Skeletal muscle cell (primary cell): ENCODE results near the gene CDA.

ENCODE experiments used
- DNase-seq: peaks from one replicate; pipeline ENCODE4 v3.0.0-alpha.2; 2010; ENCODE audit warnings: low read depth
- H3K4me3 ChIP-seq: 2 replicates; pipeline ENCODE4 v1.5.1; 2011; ENCODE audit warnings: low read depth, mild to moderate bottlenecking, control low read depth, low read length, moderate library complexity

CDA gene

GRCh38 chr1:20636785-20637347 lies 48.0 kb downstream of the CDA start:
- H3K4me3 ChIP-seq = no peak overlapping the region

GRCh38 chr1:20640183-20640597 lies 51.3 kb downstream of the CDA start:
- H3K4me3 ChIP-seq = no peak overlapping the region
- peak; percentile 9 for DNase-seq

More at GRCh38 chr1:20636785-20637347, 48.0 kb downstream of the CDA start:
- DNase-seq = no peak

- DNase-seq = no peak
- no peak overlapping the region for H3K4me3 ChIP-seq
Measured at GRCh38 chr1:20641975-20642374, 53.1 kb downstream of the CDA start.

GRCh38 chr1:20643080-20643479 lies 54.2 kb downstream of the CDA start:
- DNase-seq = no peak
- H3K4me3 ChIP-seq = no peak overlapping the region

GRCh38 chr1:20644416-20644815 lies 55.5 kb downstream of the CDA start:
- no peak for DNase-seq

GRCh38 chr1:20645414-20645813 lies 56.5 kb downstream of the CDA start:
- no peak for DNase-seq
- H3K4me3 ChIP-seq = no peak overlapping the region

More at GRCh38 chr1:20644416-20644815, 55.5 kb downstream of the CDA start:
- H3K4me3 ChIP-seq = no peak overlapping the region

GRCh38 chr1:20648438-20648837 lies 59.5 kb downstream of the CDA start:
- H3K4me3 ChIP-seq = no peak overlapping the region
- no peak for DNase-seq

- H3K4me3 ChIP-seq = no peak overlapping the region
Measured at GRCh38 chr1:20648946-20649345, 60.0 kb downstream of the CDA start.

GRCh38 chr1:20652300-20652699 lies 63.4 kb downstream of the CDA start:
- H3K4me3 ChIP-seq = no peak overlapping the region
- DNase-seq = no peak

More at GRCh38 chr1:20648946-20649345, 60.0 kb downstream of the CDA start:
- no peak for DNase-seq

- DNase-seq = no peak
- no peak overlapping the region for H3K4me3 ChIP-seq
Measured at GRCh38 chr1:20654104-20654690, 65.3 kb downstream of the CDA start.

GRCh38 chr1:20657024-20657423 lies 68.1 kb downstream of the CDA start:
- H3K4me3 ChIP-seq = no peak overlapping the region
- DNase-seq = no peak

- no peak for DNase-seq
- no peak overlapping the region for H3K4me3 ChIP-seq
Measured at GRCh38 chr1:20658166-20658915, 69.4 kb downstream of the CDA start.

GRCh38 chr1:20660363-20660762 lies 71.5 kb downstream of the CDA start:
- H3K4me3 ChIP-seq = peak overlapping the region; percentile 96
- no peak for DNase-seq

GRCh38 chr1:20660847-20661206 lies 71.9 kb downstream of the CDA start:
- H3K4me3 ChIP-seq = peak overlapping the region; percentile 96
- no peak for DNase-seq

- DNase-seq = peak; percentile 92
- peak within 1 kb of the TSS; percentile 96 for H3K4me3 ChIP-seq
Measured at GRCh38 chr1:20661207-20662109, 72.6 kb downstream of the CDA start, which contains the start of gene DDOST. DDOST (minus strand) TSS chr1:20661369; CDS start chr1:20661350, 19 bp downstream.

GRCh38 chr1:20662110-20662475 lies 73.2 kb downstream of the CDA start:
- peak overlapping the region; percentile 96 for H3K4me3 ChIP-seq
- no peak for DNase-seq

- no peak overlapping the region for H3K4me3 ChIP-seq
- no peak for DNase-seq
Measured at GRCh38 chr1:20663365-20663764, 74.5 kb downstream of the CDA start.

- H3K4me3 ChIP-seq = no peak overlapping the region
- DNase-seq = no peak
Measured at GRCh38 chr1:20663969-20664715, 75.2 kb downstream of the CDA start.

- H3K4me3 ChIP-seq = no peak overlapping the region
- DNase-seq = no peak
Measured at GRCh38 chr1:20665726-20666125, 76.8 kb downstream of the CDA start.
